HG03354 (cell line): ENCODE data around the gene HOXD4.

Experiments
- ATAC-seq: cut with Tn5 transposase; IDR thresholded peaks from one replicate; pipeline ENCODE4 v1.9.1; 2021; ENCODE audit warnings: mild to moderate bottlenecking; ENCODE audit not compliant: unreplicated experiment, poor library complexity, severe bottlenecking

Gene HOXD4

DNA sequence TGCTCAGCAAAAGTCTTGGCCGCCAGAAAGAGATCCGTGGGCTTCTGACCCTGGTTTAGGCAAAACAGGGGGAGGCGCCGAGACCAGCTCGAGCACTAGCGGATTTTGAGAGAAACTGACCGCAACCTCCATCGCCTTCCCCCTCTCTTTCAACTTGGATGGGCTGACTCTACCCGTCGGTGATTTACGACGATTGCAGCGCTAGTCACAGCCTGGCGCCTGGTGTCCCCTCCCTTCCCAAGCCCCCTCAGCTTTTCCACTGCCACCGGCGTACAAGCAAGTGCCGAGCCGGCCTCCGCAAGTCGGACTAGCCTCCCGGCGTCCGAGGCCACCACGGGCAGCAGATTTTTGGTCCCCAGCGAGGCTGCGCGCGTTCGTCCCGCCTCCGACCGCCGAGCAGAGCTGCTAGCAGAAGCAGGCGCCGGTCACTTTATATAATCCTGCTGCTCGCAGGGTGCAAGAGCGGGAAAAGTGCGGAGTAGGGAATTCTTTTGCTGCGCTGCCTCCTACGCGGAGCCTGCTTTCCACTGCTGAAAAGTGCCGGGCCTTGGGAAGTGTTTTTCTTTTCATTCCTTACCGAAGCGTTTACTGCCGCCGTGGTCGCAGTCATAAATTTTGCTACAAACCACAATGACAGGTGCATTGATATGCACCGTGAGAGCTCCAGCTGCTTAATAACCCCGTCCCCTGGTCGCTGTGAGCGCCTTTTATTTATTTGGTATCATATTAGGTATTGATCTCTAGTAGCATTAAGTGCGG lies 13.4 kb downstream of the HOXD4 start:
- ATAC-seq, result no peak

DNA sequence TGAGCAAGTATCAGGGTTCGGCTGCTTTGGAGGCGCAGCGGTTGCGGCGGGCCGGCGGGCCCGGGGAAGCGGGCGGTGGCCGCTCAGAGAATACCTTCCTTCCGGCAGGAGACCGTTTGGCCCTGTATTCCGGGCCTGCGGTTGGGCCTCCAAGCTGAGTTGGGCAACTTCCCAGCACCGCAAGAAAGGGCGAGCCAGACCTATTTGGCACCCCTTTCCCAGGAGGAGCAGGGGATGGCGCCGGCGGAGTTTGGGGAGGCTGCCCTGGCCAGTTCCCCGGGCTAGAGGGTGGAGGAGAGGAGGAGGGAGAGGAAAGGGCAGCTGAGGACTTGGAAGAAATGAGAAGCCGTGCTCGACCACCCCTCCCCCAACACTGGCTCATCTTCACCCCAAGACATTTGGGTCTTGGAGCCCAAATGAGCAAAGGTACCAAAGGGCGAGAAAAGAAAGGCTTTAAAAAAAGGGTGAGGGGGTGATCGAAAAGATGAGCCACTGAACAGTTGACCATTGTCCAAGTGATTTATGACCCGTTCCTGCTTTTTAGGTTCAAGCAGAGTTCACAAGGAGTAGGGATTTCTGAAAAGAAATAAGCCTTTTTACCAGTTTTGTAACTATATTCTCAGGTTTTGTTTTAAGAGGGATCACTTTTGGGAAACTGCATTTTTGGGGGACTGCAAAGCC lies 14.2 kb downstream of the HOXD4 start:
- no peak for ATAC-seq

GRCh38 chr2:176166272-176166671 lies 14.9 kb downstream of the HOXD4 start:
- ATAC-seq, result no peak

GRCh38 chr2:176167398-176167797 lies 16.0 kb downstream of the HOXD4 start:
- no peak for ATAC-seq

- no peak for ATAC-seq
These were observed 17.8 kb downstream of the HOXD4 start for GRCh38 chr2:176169181-176169580.

- ATAC-seq, result no peak
These were observed 18.4 kb downstream of the HOXD4 start for GRCh38 chr2:176169711-176170110.

GRCh38 chr2:176170602-176171305 lies 19.4 kb downstream of the HOXD4 start:
- ATAC-seq, result no peak

GRCh38 chr2:176171351-176172006 lies 20.1 kb downstream of the HOXD4 start:
- no peak for ATAC-seq

DNA sequence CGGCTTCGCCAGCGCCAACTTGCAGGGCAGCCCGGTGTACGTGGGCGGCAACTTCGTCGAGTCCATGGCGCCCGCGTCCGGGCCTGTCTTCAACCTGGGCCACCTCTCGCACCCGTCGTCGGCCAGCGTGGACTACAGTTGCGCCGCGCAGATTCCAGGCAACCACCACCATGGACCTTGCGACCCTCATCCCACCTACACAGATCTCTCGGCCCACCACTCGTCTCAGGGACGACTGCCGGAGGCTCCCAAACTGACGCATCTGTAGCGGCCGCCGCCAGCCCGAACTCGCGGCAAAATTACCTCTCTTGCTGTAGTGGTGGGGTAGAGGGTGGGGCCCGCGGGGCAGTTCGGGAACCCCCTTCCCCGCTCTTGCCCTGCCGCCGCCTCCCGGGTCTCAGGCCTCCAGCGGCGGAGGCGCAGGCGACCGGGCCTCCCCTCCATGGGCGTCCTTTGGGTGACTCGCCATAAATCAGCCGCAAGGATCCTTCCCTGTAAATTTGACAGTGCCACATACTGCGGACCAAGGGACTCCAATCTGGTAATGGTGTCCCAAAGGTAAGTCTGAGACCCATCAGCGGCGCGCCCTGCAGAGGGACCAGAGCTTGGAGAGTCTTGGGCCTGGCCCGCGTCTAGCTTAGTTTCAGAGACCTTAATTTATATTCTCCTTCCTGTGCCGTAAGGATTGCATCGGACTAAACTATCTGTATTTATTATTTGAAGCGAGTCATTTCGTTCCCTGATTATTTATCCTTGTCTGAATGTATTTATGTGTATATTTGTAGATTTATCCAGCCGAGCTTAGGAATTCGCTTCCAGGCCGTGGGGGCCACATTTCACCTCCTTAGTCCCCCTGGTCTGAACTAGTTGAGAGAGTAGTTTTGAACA lies 20.9 kb downstream of the HOXD4 start:
- ATAC-seq, result no peak

GRCh38 chr2:176172895-176173566 lies 21.7 kb downstream of the HOXD4 start:
- ATAC-seq, result no peak

- ATAC-seq, result no peak
These were observed 22.4 kb downstream of the HOXD4 start for GRCh38 chr2:176173567-176174381.

GRCh38 chr2:176174382-176174823 lies 23.1 kb downstream of the HOXD4 start:
- ATAC-seq, result no peak

DNA sequence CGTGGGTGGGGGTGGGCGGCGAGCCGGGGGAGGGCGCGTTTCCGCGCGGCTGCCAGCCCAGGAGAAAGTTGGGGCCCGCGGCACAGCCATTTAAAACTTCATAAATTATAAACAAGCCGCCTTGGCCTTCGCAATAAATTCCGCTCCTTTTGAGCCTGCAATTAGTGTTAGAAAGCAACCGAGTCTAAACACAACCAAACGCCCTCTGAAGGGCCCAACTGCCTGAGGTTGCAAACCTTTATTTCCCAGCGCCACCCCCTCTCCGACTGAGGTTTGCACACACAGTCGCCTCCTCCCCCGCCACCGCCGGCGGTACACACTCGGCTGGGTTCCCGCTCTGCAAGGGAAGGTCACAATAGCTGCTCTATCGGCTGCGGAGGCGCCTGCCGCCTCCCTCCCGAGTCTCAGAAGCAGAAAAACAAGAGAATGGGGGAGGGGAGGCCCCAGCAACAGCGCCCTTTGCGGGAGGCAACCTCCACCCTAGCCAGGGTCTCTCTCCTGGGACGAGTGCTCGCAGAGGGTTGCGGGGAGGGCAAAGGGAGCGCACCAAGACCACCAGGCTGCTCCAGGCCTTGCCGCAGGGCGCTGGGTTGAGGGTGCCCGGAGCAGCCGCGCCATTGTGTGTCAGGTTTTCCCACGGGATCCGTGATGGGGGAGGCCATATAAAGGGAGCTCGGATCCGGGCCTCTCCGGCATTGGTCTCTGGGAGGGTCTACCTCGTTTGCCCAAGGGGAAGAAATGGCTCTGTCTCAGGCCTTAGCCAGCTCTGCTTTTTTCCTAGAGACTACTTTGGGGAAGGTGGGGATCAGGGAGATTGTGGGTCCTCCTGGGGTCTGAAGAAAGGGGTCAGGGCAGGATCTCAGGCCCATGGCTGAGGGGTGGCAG lies 23.7 kb downstream of the HOXD4 start:
- no peak for ATAC-seq

GRCh38 chr2:176175709-176176607 lies 24.6 kb downstream of the HOXD4 start:
- ATAC-seq, result no peak

GRCh38 chr2:176177580-176178037 lies 26.3 kb downstream of the HOXD4 start:
- no peak for ATAC-seq
